ENCODE results near the gene UTS2B. TPM values are rescaled to one million over a fixed set of nuclear protein-coding genes. Genes with fewer than 3 reads are reported as not detected.

UTS2B gene
- total RNA-seq, 2 experiments from 2014 or later: not detected

- intact Hi-C loops (cut with DNase I, micrococcal nuclease): no loop called here
- Mint-ChIP-seq H3K4me3 (no peak overlapping the region), H3K9me3 (ENCODE audit: low read depth) (no peaks in the 10 kb centered on the region), H3K27ac (no peak overlapping the region), H3K4me1 (no peaks in the 10 kb centered on the region), H3K36me3 (ENCODE audit: low read depth) (no peaks in the 10 kb centered on the region), H3K27me3 (peaks cover 2% of the 10 kb centered on the region)
- POLR2A ChIA-PET: no interaction called here
- ATAC-seq: no peak
- CTCF ChIA-PET: interaction anchor here (1.1 kb wide), 1 partner anchor 14 kb away, joined by 4 read pairs; no protein-coding TSS in a partner anchor
- DNase-seq: no peak
Measured at GRCh38 chr3:191263850-191264249, 66.5 kb downstream of the UTS2B start.

- Mint-ChIP-seq H3K36me3 (ENCODE audit: low read depth) (no peaks in the 10 kb centered on the region), H3K27ac (no peak overlapping the region), H3K4me3 (no peak overlapping the region), H3K4me1 (no peaks in the 10 kb centered on the region), H3K9me3 (ENCODE audit: low read depth) (no peaks in the 10 kb centered on the region), H3K27me3 (peaks cover 2% of the 10 kb centered on the region)
- intact Hi-C loops (cut with DNase I, micrococcal nuclease): no loop called here
- no peak for DNase-seq
- ChIA-PET CTCF (interaction anchor here (1.1 kb wide), 1 partner anchor 14 kb away, joined by 4 read pairs; no protein-coding TSS in a partner anchor), POLR2A (no interaction called here)
- ATAC-seq: no peak
Measured at GRCh38 chr3:191263365-191263764, 67.0 kb downstream of the UTS2B start.

GRCh38 chr3:191262650-191263049, 67.7 kb downstream of the UTS2B start:
- Mint-ChIP-seq H3K36me3 (ENCODE audit: low read depth) (no peaks in the 10 kb centered on the region), H3K9me3 (ENCODE audit: low read depth) (no peaks in the 10 kb centered on the region), H3K27ac (no peak overlapping the region), H3K4me1 (no peaks in the 10 kb centered on the region), H3K4me3 (no peak overlapping the region), H3K27me3 (peaks cover 2% of the 10 kb centered on the region)
- intact Hi-C loops (cut with DNase I, micrococcal nuclease): no loop called here
- DNase-seq (no peak), ATAC-seq (no peak)
- ChIA-PET POLR2A (no interaction called here), CTCF (interaction anchor here (1.1 kb wide), 1 partner anchor 13 kb away, joined by 4 read pairs; no protein-coding TSS in a partner anchor)

GRCh38 chr3:191261304-191261638, 69.1 kb downstream of the UTS2B start:
- no peaks in the 10 kb centered on the region for H3K36me3 Mint-ChIP-seq (ENCODE audit: low read depth)
- H3K4me3 Mint-ChIP-seq: no peak overlapping the region
- CTCF ChIA-PET: interaction anchor here (0.9 kb wide), 1 partner anchor 8 kb away, joined by 3 read pairs; no protein-coding TSS in a partner anchor
- POLR2A ChIA-PET: no interaction called here
- ATAC-seq: no peak
- H3K4me1 Mint-ChIP-seq: no peaks in the 10 kb centered on the region
- peaks cover 2% of the 10 kb centered on the region for H3K27me3 Mint-ChIP-seq
- no peak for DNase-seq
- H3K9me3 Mint-ChIP-seq (ENCODE audit: low read depth): no peaks in the 10 kb centered on the region
- intact Hi-C loops (cut with DNase I, micrococcal nuclease): no loop called here
- H3K27ac Mint-ChIP-seq: no peak overlapping the region

- no peaks in the 10 kb centered on the region for H3K9me3 Mint-ChIP-seq (ENCODE audit: low read depth)
- ATAC-seq (no peak), DNase-seq (no peak)
- H3K36me3 Mint-ChIP-seq (ENCODE audit: low read depth): no peaks in the 10 kb centered on the region
- CTCF ChIA-PET: interaction anchor here (0.9 to 1.0 kb wide), 2 partner anchors 9 to 22 kb away, joined by 3 to 5 read pairs; no protein-coding TSS in a partner anchor
- no peaks in the 10 kb centered on the region for H3K4me1 Mint-ChIP-seq
- no peak overlapping the region for H3K4me3 Mint-ChIP-seq
- POLR2A ChIA-PET: interaction anchor here (0.6 kb wide), 1 partner anchor 1254 kb away, joined by 4 read pairs; no protein-coding TSS in a partner anchor
- intact Hi-C loops (cut with DNase I, micrococcal nuclease): no loop called here
- H3K27me3 Mint-ChIP-seq: peaks cover 2% of the 10 kb centered on the region
- no peak overlapping the region for H3K27ac Mint-ChIP-seq
Measured at GRCh38 chr3:191260431-191261303, 69.7 kb downstream of the UTS2B start.

GRCh38 chr3:191259486-191259885, 70.8 kb downstream of the UTS2B start:
- H3K36me3 Mint-ChIP-seq (ENCODE audit: low read depth): no peaks in the 10 kb centered on the region
- intact Hi-C loops (cut with DNase I, micrococcal nuclease): no loop called here
- no peaks in the 10 kb centered on the region for H3K9me3 Mint-ChIP-seq (ENCODE audit: low read depth)
- no peak overlapping the region for H3K4me3 Mint-ChIP-seq
- CTCF ChIA-PET: interaction anchor here (1.0 kb wide), 1 partner anchor 21 kb away, joined by 5 read pairs; no protein-coding TSS in a partner anchor
- ATAC-seq (no peak), DNase-seq (no peak)
- peaks cover 2% of the 10 kb centered on the region for H3K27me3 Mint-ChIP-seq
- H3K27ac Mint-ChIP-seq: no peak overlapping the region
- POLR2A ChIA-PET: no interaction called here
- H3K4me1 Mint-ChIP-seq: no peaks in the 10 kb centered on the region

GRCh38 chr3:191257286-191257685, 73.0 kb downstream of the UTS2B start:
- POLR2A ChIA-PET: no interaction called here
- DNase-seq (no peak), ATAC-seq (no peak)
- no peaks in the 10 kb centered on the region for H3K9me3 Mint-ChIP-seq (ENCODE audit: low read depth)
- H3K4me1 Mint-ChIP-seq: no peaks in the 10 kb centered on the region
- H3K27ac Mint-ChIP-seq: no peak overlapping the region
- CTCF ChIA-PET: no interaction called here
- H3K4me3 Mint-ChIP-seq: no peak overlapping the region
- no peaks in the 10 kb centered on the region for H3K36me3 Mint-ChIP-seq (ENCODE audit: low read depth)
- H3K27me3 Mint-ChIP-seq: peaks cover 2% of the 10 kb centered on the region
- intact Hi-C loops (cut with DNase I, micrococcal nuclease): no loop called here

- H3K9me3 Mint-ChIP-seq (ENCODE audit: low read depth): no peaks in the 10 kb centered on the region
- H3K36me3 Mint-ChIP-seq (ENCODE audit: low read depth): no peaks in the 10 kb centered on the region
- H3K4me1 Mint-ChIP-seq: no peaks in the 10 kb centered on the region
- H3K27me3 Mint-ChIP-seq: peaks cover 2% of the 10 kb centered on the region
- DNase-seq (no peak), ATAC-seq (no peak)
- intact Hi-C loops (cut with DNase I, micrococcal nuclease): no loop called here
- no peak overlapping the region for H3K4me3 Mint-ChIP-seq
- CTCF ChIA-PET: no interaction called here
- POLR2A ChIA-PET: no interaction called here
- no peak overlapping the region for H3K27ac Mint-ChIP-seq
Measured at GRCh38 chr3:191256405-191256804, 73.9 kb downstream of the UTS2B start.

- ChIA-PET CTCF (no interaction called here), POLR2A (no interaction called here)
- DNase-seq (no peak), ATAC-seq (no peak)
- H3K9me3 Mint-ChIP-seq (ENCODE audit: low read depth): no peaks in the 10 kb centered on the region
- no peaks in the 10 kb centered on the region for H3K4me1 Mint-ChIP-seq
- intact Hi-C loops (cut with DNase I, micrococcal nuclease): no loop called here
- H3K4me3 Mint-ChIP-seq: no peak overlapping the region
- no peaks in the 10 kb centered on the region for H3K36me3 Mint-ChIP-seq (ENCODE audit: low read depth)
- no peaks in the 10 kb centered on the region for H3K27me3 Mint-ChIP-seq
- H3K27ac Mint-ChIP-seq: no peak overlapping the region
Measured at GRCh38 chr3:191255156-191255555, 75.2 kb downstream of the UTS2B start.

- ChIA-PET POLR2A (no interaction called here), CTCF (interaction anchor here (2.4 kb wide), 1 partner anchor 10 kb away, joined by 12 read pairs; no protein-coding TSS in a partner anchor)
- ATAC-seq: no peak
- no peak overlapping the region for H3K4me3 Mint-ChIP-seq
- DNase-seq: no peak
- no peak overlapping the region for H3K27ac Mint-ChIP-seq
- no peaks in the 10 kb centered on the region for H3K4me1 Mint-ChIP-seq
- H3K36me3 Mint-ChIP-seq (ENCODE audit: low read depth): no peaks in the 10 kb centered on the region
- H3K9me3 Mint-ChIP-seq (ENCODE audit: low read depth): no peaks in the 10 kb centered on the region
- no peaks in the 10 kb centered on the region for H3K27me3 Mint-ChIP-seq
- intact Hi-C loops (cut with DNase I, micrococcal nuclease): no loop called here
Measured at GRCh38 chr3:191254098-191254873, 76.0 kb downstream of the UTS2B start.

GRCh38 chr3:191253089-191253799, 77.1 kb downstream of the UTS2B start:
- intact Hi-C loops (cut with DNase I, micrococcal nuclease): no loop called here
- no peak overlapping the region for H3K4me3 Mint-ChIP-seq
- no peaks in the 10 kb centered on the region for H3K27me3 Mint-ChIP-seq
- POLR2A ChIA-PET: no interaction called here
- no peaks in the 10 kb centered on the region for H3K36me3 Mint-ChIP-seq (ENCODE audit: low read depth)
- ATAC-seq (no peak), DNase-seq (no peak)
- H3K9me3 Mint-ChIP-seq (ENCODE audit: low read depth): no peaks in the 10 kb centered on the region
- H3K4me1 Mint-ChIP-seq: peaks cover 2% of the 10 kb centered on the region
- CTCF ChIA-PET: interaction anchor here (2.4 kb wide), 1 partner anchor 9 kb away, joined by 12 read pairs; no protein-coding TSS in a partner anchor
- H3K27ac Mint-ChIP-seq: no peak overlapping the region

All from activated CD4-positive, alpha-beta T cell treated with anti-CD3 and anti-CD28 coated beads for 36 hours (primary cell).